Measurements from ENCODE around the gene ACKR3.

GRCh38 chr2:236538242-236538641, 31.4 kb upstream of the ACKR3 start:
- TF ChIP-seq EP300 (IDR thresholded peaks at IDR 0.05) = no peak
- no peak for TF ChIP-seq CTCF (IDR thresholded peaks at IDR 0.05)

All from ovary (tissue), 3 donors.